Transverse colon (tissue), 4 donors: ENCODE data around the gene AKT1S1.

Experiments
- CTCF ChIP-seq, 5 experiments: fragments of 200-600 bp in 3 of 5; fragments of 450-650 bp in 2 of 5; sonication (generic) in 3 of 5; IDR thresholded peaks; 1 replicate in 2 of 5; 2 replicates in 3 of 5; pipeline ENCODE4 v1.5.1; 2016 to 2017; ENCODE audit warnings: antibody characterized with exemption in 5 of 5, inconsistent platforms in 3 of 5, mild to moderate bottlenecking in 2 of 5, moderate library complexity in 1 of 5
- EP300 ChIP-seq: sonication (generic); formaldehyde crosslinking; IDR thresholded peaks from one replicate; pipeline ENCODE4 v1.6.1; 2017; ENCODE audit warnings: antibody characterized with exemption, low read depth
- POLR2A ChIP-seq: fragments of 450-650 bp; IDR thresholded peaks from one replicate; pipeline ENCODE4 v1.6.1; 2016; ENCODE audit warnings: antibody characterized with exemption, mild to moderate bottlenecking, moderate library complexity
- POLR2AphosphoS5 ChIP-seq, 3 donors: sonication (generic); formaldehyde crosslinking; IDR thresholded peaks; one replicate each; pipeline ENCODE4 v1.6.1; 2016; ENCODE audit warnings: antibody characterized with exemption in 3 of 3

DNA sequence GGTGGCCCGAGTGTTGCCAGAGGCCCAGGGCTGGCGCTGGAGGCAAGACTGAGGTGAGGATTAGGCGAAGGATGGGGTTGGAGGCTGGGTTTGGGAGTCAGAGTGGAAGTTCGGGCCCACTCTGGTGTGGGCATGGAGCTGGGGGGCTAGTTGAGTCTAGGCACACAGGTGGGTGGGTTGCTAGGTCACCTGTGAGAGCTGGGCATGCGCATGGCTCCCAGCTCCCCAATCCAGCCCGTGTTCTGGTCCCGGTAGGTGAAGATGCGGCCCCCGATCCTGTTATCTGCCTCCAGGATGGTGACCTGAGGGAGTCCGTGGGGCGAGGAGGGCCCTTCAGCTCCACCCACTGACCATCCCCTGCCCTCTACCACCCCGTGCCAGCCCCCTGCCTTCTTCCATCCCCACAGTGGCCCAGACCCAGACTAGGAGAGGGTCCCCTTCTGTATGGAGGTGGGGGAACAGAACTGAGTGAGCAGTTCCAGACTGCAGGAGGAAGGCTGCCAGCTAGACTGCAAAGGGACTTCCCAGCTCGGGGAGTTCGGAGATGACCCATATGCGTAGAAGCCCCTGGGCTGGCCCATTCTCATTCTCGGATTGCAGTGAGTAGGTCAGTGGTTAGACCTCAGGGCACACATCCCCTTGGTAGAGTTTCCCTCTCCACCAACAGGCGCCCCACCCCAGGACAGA lies 17.9 kb upstream of the AKT1S1 start:
- TF ChIP-seq POLR2A (no peak), CTCF (IDR thresholded peaks at IDR 0.05) (no peak), EP300 (no peak), POLR2AphosphoS5 (IDR thresholded peaks at IDR 0.05) (no peak)
